ENCODE results near the gene CIROP. TPM values are rescaled to one million over a fixed set of nuclear protein-coding genes. Genes with fewer than 3 reads are reported as not detected.
A peak's percentile ranks its signal among the peaks of the same experiment; 100 is the strongest.

Gene CIROP
- total RNA-seq, 2 donors from 2014 or later = not detected

- DNase-seq (ENCODE audit: low spot score) = peak; percentile 74
- intact Hi-C loops (cut with DNase I) = no loop called here
These were observed 3.4 kb downstream of the CIROP start for GRCh38 chr14:23101213-23101970.

- intact Hi-C loops (cut with DNase I) = no loop called here
- DNase-seq (ENCODE audit: low spot score) = peak; percentile 23
These were observed 5.5 kb downstream of the CIROP start for GRCh38 chr14:23099212-23099861.

- DNase-seq (ENCODE audit: low spot score) = peak; percentile 68
- intact Hi-C loops (cut with DNase I) = no loop called here
These were observed 7.0 kb downstream of the CIROP start for GRCh38 chr14:23097786-23098185.

- intact Hi-C loops (cut with DNase I) = no loop called here
- DNase-seq (ENCODE audit: low spot score) = peak; percentile 100
These were observed 9.3 kb downstream of the CIROP start, which contains the start of gene C14orf119 for GRCh38 chr14:23095196-23096108. TSS of gene C14orf119 (plus strand) at chr14:23095505. CDS start at chr14:23097659, 2,154 bp downstream.

GRCh38 chr14:23094666-23095195, 10.1 kb downstream of the CIROP start, which contains the start of gene ACIN1:
TSS of gene ACIN1 (minus strand) at chr14:23095136. CDS start at chr14:23095112, 24 bp downstream.
- intact Hi-C loops (cut with DNase I) = no loop called here
- peak; percentile 89 for DNase-seq (ENCODE audit: low spot score)

- intact Hi-C loops (cut with DNase I) = no loop called here
- no peak for DNase-seq (ENCODE audit: low spot score)
These were observed 10.7 kb downstream of the CIROP start for GRCh38 chr14:23093991-23094665.

GRCh38 chr14:23093526-23093925, 11.3 kb downstream of the CIROP start:
- DNase-seq (ENCODE audit: low spot score) = no peak
- intact Hi-C loops (cut with DNase I) = no loop called here

GRCh38 chr14:23093104-23093503, 11.7 kb downstream of the CIROP start:
- DNase-seq (ENCODE audit: low spot score) = no peak
- intact Hi-C loops (cut with DNase I) = no loop called here

GRCh38 chr14:23091294-23092225, 13.2 kb downstream of the CIROP start:
- intact Hi-C loops (cut with DNase I) = no loop called here
- DNase-seq (ENCODE audit: low spot score) = peak; percentile 28

GRCh38 chr14:23090254-23090636, 14.5 kb downstream of the CIROP start:
- intact Hi-C loops (cut with DNase I) = no loop called here

GRCh38 chr14:23089498-23090253, 15.1 kb downstream of the CIROP start:
- DNase-seq (ENCODE audit: low spot score) = peak; percentile 60
- intact Hi-C loops (cut with DNase I) = no loop called here

More at GRCh38 chr14:23090254-23090636, 14.5 kb downstream of the CIROP start:
- DNase-seq (ENCODE audit: low spot score) = no peak

- intact Hi-C loops (cut with DNase I) = no loop called here
- DNase-seq (ENCODE audit: low spot score) = no peak
These were observed 18.2 kb downstream of the CIROP start for GRCh38 chr14:23086565-23086964.

GRCh38 chr14:23085458-23085857, 19.3 kb downstream of the CIROP start:
- no peak for DNase-seq (ENCODE audit: low spot score)
- intact Hi-C loops (cut with DNase I) = no loop called here

GRCh38 chr14:23080474-23080873, 24.3 kb downstream of the CIROP start:
- intact Hi-C loops (cut with DNase I) = no loop called here
- no peak for DNase-seq (ENCODE audit: low spot score)

GRCh38 chr14:23079716-23080115, 25.1 kb downstream of the CIROP start:
- intact Hi-C loops (cut with DNase I) = no loop called here

GRCh38 chr14:23078692-23079116, 26.1 kb downstream of the CIROP start:
- intact Hi-C loops (cut with DNase I) = no loop called here

More at GRCh38 chr14:23079716-23080115, 25.1 kb downstream of the CIROP start:
- no peak for DNase-seq (ENCODE audit: low spot score)

GRCh38 chr14:23077962-23078361, 26.8 kb downstream of the CIROP start:
- DNase-seq (ENCODE audit: low spot score) = peak; percentile 38
- intact Hi-C loops (cut with DNase I) = no loop called here

More at GRCh38 chr14:23078692-23079116, 26.1 kb downstream of the CIROP start:
- DNase-seq (ENCODE audit: low spot score) = peak; percentile 90

Data from posterior vena cava (tissue), 2 donors.